DMS153 treated with DMSO at 0.1 percent for 48 hours (cell line): ENCODE data around the gene CUL4A.
A peak's percentile ranks its signal among the peaks of the same experiment; 100 is the strongest.

Experiments used
- DNase-seq: peaks from one replicate; lab custom pipeline; 2025; ENCODE audit not compliant: unreplicated experiment; lab: John Stamatoyannopoulos, UW

Gene CUL4A

GRCh38 chr13:113207890-113208420 is 1.5 kb upstream of the CUL4A start:
- DNase-seq: no peak

DNA sequence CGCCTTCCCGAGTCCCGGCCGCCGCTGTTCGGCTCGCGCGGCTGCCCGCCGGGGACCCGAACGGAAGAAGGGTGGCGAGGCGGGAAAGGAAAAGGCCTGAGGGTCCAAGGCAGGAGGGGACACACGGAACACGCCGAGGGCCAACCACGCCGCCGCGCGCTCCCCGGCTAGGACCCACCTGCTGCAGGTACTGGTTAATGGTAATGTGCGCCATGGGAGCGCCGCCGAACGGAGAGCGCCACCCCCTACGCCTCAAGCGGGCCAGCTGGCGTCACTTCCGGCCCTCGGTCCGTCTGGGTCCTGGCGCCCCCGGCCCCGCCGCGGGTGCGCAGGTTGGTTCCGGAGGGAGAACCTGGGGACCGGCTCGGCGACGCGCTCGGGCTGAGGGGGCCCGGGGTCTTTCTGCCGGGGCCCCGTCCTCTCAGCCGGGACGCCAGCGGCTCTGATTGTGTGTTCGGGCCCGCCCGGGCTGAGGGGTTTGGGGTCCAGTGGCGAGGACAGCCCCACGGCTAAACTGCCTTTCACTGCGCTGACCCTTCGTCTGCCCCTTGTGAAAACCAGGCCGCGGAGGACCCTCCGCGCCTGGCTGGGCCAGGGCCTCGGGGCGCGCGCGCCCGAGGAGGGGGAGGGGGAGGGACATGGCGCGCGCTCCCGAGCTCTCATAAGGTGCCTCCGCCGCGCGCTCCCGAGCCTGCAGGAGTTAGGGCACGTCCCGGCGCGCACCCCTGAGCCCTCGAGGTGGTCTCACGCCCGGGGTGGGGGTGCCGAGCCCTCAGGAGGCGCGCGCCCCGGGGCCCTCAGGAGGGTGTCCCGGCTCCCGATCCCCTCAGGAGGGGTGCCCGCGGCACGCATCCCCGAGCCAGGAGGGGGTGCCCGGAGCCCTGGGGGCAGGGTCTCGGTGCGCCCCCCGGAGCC is 735 bp upstream of the CUL4A start, which contains the start of gene PCID2:
Gene PCID2, minus strand, starts transcription at position 249 of the 915 bp plus-strand sequence. Its CDS starts 35 bp downstream, at position 214.
- peak; percentile 76 for DNase-seq

DNA sequence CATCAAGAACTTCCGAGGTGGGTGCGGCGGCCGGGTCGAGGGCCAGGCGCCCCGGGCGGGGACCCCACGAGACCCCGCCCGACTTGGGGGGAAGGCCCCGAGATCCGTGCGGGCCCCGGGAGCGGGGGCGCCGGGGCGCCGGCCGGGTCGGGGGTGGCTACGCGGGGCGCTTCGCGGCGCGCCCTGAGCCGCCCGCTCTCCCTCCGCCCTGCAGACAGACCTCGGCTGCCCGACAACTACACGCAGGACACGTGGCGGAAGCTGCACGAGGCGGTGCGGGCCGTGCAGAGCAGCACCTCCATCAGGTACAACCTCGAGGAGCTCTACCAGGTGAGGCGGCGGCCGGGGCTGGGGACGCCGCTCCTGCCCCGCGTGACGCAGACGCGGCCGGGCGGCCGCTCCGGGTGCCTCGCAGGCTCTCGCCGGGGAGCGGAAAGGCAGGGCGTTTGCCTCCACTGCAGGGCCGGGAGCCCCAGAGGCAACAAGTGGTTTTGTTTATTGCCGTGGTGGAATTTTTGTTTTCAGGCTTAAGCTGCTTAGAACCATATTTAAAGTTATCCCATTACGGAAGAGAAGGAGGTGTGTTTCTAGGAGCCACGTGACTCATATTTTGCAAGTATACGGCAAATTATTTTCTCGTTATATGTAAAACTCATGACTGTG is 477 bp downstream of the CUL4A start:
- peak; percentile 21 for DNase-seq

DNA sequence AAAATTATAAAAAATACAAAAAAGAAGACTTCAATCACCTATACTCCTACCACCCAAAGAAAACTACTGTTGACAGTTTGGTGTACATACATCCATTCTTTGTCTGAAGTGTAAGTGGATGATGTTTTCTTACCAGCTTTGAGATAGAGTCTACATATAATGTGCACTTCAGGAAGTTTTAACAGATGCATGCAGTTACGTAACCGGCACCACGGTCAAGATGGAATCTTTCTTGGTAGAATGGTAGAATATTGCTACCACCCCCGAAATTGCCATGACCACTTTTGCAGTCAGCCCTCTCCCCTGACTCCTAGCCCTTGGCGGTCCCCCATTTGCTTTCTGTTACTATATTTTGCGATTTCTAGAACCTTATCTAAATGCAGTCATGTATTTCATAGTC is 1.4 kb downstream of the CUL4A start:
- no peak for DNase-seq

DNA sequence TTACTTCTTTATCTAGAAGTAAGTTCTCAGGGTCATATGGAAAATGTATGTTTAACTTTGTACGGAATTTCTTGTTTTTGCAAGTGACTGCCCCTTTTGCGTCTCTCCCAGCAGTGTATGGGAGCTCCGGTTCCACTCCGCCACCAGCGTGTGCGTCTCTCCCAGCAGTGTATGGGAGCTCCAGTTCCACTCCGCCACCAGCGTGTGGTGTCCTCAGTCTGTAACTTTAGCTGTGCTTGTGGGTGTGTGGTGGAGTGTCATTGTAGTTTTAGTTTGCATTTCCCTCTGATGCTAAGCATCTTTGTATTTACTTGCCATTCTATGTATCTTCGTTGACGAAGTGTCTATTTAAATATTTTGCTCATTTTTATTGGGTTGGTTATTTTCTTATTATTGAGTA is 2.4 kb downstream of the CUL4A start:
- DNase-seq: no peak

GRCh38 chr13:113216254-113217048 is 7.0 kb downstream of the CUL4A start:
- peak; percentile 64 for DNase-seq

GRCh38 chr13:113218586-113218985 is 9.2 kb downstream of the CUL4A start:
- DNase-seq: no peak

GRCh38 chr13:113219256-113219940 is 10.0 kb downstream of the CUL4A start:
- DNase-seq: no peak

GRCh38 chr13:113220141-113220598 is 10.8 kb downstream of the CUL4A start:
- no peak for DNase-seq

DNA sequence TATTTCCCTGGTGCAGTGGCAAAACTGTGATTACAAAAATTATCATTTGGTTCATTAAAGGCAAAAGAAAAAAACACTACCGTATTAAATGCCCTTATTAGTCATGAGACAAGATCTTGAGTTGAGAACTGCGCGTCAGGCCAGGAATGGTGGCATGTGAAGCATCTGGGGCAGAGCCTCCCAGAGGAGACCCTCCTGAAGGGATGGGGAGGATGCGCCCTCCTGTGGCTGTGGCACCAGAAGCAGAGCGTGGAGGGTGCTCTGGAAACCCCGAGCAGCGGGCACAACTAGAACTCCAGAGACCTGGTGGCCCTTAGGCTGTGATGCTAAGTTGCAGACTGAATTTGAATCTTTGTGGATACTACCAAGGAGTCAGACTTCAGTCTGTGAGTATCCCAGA is 11.5 kb downstream of the CUL4A start:
- no peak for DNase-seq

DNA sequence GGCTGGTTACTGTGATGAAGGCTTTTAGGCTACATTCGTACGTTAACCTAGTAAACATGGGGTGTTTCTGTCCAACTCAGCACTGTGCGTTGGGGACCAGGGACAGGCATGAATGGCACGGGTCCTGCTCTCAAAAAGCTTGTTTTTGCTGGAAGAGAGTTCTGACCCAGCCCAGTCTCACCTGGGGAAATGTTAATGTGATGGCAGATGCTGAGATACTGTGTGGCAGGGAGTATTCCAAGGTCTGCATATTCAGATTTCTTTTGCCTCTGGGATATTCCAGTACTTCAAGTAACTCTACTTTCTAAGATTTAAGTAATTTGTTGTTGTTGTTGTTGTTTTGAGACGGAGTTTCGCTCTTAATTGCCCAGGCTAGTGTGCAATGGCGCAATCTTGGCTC is 13.7 kb downstream of the CUL4A start:
- DNase-seq: no peak

DNA sequence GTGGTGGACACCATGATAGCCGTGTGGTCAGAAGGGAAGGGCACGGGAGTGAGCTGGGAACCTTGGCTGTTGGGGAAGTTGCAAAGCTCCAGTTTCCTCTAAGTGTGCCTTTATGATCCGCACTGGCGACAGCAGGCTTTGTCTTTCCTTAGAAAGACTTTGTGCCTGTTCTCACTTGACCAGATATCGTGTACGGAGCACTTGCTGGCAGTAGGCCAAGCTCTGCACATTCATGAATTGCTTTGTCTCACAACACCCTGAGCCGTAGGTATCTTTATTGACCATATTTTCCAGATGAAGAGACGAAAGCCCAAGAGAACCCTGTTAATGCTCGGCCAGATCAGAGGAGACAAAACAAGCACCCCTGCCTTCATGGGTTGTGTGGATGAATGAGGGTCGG is 15.1 kb downstream of the CUL4A start:
- no peak for DNase-seq

DNA sequence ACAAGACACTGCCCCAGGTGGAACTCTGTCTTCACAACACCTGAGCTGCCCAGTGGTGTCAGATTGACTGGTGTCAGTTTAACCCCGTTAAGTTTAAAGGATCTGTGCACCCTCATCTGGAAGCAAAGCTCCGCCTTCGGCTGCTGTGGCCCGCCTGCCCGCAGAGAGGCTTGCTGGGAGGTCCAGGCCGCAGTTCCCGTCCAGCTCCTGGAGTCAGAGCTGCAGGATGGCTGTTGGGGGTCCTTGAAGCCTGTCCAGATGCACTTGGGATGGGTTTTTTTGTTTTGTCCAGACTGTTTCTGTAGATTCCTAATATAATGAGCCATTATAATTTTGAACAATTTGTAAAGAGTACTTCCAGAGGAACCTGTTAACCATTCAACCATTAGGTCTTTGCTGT is 16.1 kb downstream of the CUL4A start:
- no peak for DNase-seq

DNA sequence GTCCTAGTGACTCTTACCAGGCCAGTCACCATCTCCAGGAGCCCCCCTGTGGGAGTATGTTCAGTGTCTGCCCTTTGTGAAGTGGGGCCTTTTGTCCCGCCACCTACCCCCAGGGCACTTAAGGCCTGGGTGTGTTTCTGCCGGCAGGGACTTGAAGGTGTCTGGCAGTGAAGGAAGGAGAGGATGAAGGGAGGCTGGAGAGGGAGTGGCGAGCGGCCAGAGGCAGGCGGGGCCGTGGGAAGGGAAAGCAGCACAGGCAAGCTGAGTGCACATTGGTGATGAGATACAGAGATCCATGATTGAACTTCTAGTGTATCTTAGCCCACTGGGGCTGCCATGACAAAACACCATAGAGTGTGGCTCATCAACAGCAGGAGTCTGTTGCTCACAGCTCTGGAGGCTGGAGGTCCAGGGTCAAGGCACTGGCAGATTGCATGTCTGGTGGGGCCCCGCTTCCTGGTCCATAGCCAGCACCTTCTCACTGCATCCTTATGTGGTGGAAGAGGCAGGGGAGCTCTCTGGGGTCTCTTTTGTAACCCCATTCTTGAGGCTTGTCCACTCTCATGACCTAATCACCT is 17.5 kb downstream of the CUL4A start:
- DNase-seq: no peak

- DNase-seq: no peak
These were observed 19.7 kb downstream of the CUL4A start for GRCh38 chr13:113229161-113229560.

DNA sequence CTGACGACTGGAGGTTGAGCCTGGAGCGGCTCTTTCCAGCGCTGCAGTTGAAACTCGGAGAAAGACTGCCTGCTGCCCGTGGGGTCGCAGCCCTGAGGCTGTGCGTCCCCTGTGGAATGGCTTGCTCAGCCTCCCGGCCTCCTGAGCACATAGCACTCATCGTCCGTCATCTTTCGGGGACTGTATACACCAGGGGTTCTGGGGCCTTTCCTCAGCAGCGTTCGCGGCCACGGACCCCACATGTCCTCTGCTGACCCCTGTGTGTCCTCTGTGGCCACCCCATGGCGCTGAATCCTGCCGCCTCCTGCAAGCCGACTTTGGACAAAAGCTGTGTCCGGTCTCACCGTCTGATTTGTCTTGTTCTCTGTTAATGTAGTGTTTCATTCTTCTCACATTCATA is 20.4 kb downstream of the CUL4A start:
- DNase-seq: no peak

GRCh38 chr13:113231306-113232207 is 22.1 kb downstream of the CUL4A start:
- DNase-seq: no peak

- DNase-seq: no peak
These were observed 23.0 kb downstream of the CUL4A start for GRCh38 chr13:113232208-113233003.
